Stimulated activated CD8-positive, alpha-beta memory T cell treated with anti-CD3 and anti-CD28 coated beads, Interleukin-4, amount 100 ng/mL, for 48 hours (primary cell): ENCODE data around the gene FOXA1.

Experiments
- DNase-seq: peaks from one replicate; pipeline ENCODE4 v3.0.0-alpha.2; 2020

FOXA1 gene

GRCh38 chr14:37594971-37595808, at the start of gene FOXA1, which contains the start of gene TTC6:
FOXA1 (minus strand) TSS chr14:37595249; CDS start chr14:37594972, 277 bp downstream.
TTC6 (plus strand) TSS chr14:37595629; CDS start chr14:37622065, 26,436 bp downstream.
- no peak for DNase-seq

- DNase-seq: no peak
Observed at GRCh38 chr14:37643701-37644100, 48.7 kb upstream of the FOXA1 start.

GRCh38 chr14:37642125-37642524, 47.1 kb upstream of the FOXA1 start:
- DNase-seq: no peak

GRCh38 chr14:37641117-37641516, 46.1 kb upstream of the FOXA1 start:
- DNase-seq: no peak

- no peak for DNase-seq
Observed at GRCh38 chr14:37638599-37638998, 43.5 kb upstream of the FOXA1 start.

- no peak for DNase-seq
Observed at GRCh38 chr14:37637341-37637740, 42.3 kb upstream of the FOXA1 start.

GRCh38 chr14:37625597-37626595, 30.8 kb upstream of the FOXA1 start:
- no peak for DNase-seq

- no peak for DNase-seq
Observed at GRCh38 chr14:37623971-37624370, 28.9 kb upstream of the FOXA1 start.

GRCh38 chr14:37623426-37623951, 28.4 kb upstream of the FOXA1 start:
- DNase-seq: no peak

GRCh38 chr14:37622231-37622923, 27.3 kb upstream of the FOXA1 start:
- DNase-seq: no peak

- no peak for DNase-seq
Observed at GRCh38 chr14:37620856-37621255, 25.8 kb upstream of the FOXA1 start.

GRCh38 chr14:37618498-37619028, 23.5 kb upstream of the FOXA1 start:
- no peak for DNase-seq

GRCh38 chr14:37617864-37618365, 22.9 kb upstream of the FOXA1 start:
- DNase-seq: no peak

GRCh38 chr14:37616853-37617252, 21.8 kb upstream of the FOXA1 start:
- no peak for DNase-seq

- no peak for DNase-seq
Observed at GRCh38 chr14:37615582-37616289, 20.7 kb upstream of the FOXA1 start.

- DNase-seq: no peak
Observed at GRCh38 chr14:37610945-37611523, 16.0 kb upstream of the FOXA1 start.

GRCh38 chr14:37608649-37609048, 13.6 kb upstream of the FOXA1 start:
- no peak for DNase-seq

GRCh38 chr14:37606678-37607077, 11.6 kb upstream of the FOXA1 start:
- no peak for DNase-seq

- no peak for DNase-seq
Observed at GRCh38 chr14:37603688-37604251, 8.7 kb upstream of the FOXA1 start.

- no peak for DNase-seq
Observed at GRCh38 chr14:37602605-37603453, 7.8 kb upstream of the FOXA1 start.
